Smooth muscle cell (in vitro differentiated cells): Measurements from ENCODE around the gene AMN. TPM values are rescaled to one million over a fixed set of nuclear protein-coding genes. Genes with fewer than 3 reads are reported as not detected.

Source experiments
- DNase-seq: peaks from one replicate; lab custom pipeline; 2025; ENCODE audit not compliant: unreplicated experiment; lab: John Stamatoyannopoulos, UW
- H2AFZ ChIP-seq: fragments of 200-600 bp; sonication (generic); 2 replicates; pipeline ENCODE4 v1.6.0; 2016; ENCODE audit warnings: antibody characterized with exemption, low read depth, mild to moderate bottlenecking
- H3F3A ChIP-seq: fragments of 200-600 bp; sonication (generic); 2 replicates; pipeline ENCODE4 v1.6.0; 2017; ENCODE audit warnings: antibody characterized with exemption, low read depth
- H3K27ac ChIP-seq: fragments of 200-600 bp; sonication (generic); 2 replicates; pipeline ENCODE4 v1.5.1; 2016; ENCODE audit warnings: low read depth, mild to moderate bottlenecking
- H3K27me3 ChIP-seq: fragments of 200-600 bp; sonication (generic); 2 replicates; pipeline ENCODE4 v1.6.1; 2016; ENCODE audit warnings: low read depth, mild to moderate bottlenecking
- H3K36me3 ChIP-seq: fragments of 200-600 bp; sonication (generic); 2 replicates; pipeline ENCODE4 v1.5.1; 2016; ENCODE audit warnings: low read depth
- H3K4me1 ChIP-seq: fragments of 200-600 bp; sonication (generic); 2 replicates; pipeline ENCODE4 v1.5.1; 2016; ENCODE audit warnings: low read depth
- H3K4me2 ChIP-seq: fragments of 200-600 bp; sonication (generic); 2 replicates; pipeline ENCODE4 v1.6.0; 2016; ENCODE audit warnings: mild to moderate bottlenecking
- H3K4me3 ChIP-seq: fragments of 200-600 bp; sonication (generic); 2 replicates; pipeline ENCODE4 v1.5.1; 2016; ENCODE audit warnings: mild to moderate bottlenecking
- H3K79me2 ChIP-seq: fragments of 200-600 bp; sonication (generic); 2 replicates; pipeline ENCODE4 v1.6.0; 2016; ENCODE audit warnings: low read depth, mild to moderate bottlenecking
- H3K9ac ChIP-seq: fragments of 200-600 bp; sonication (generic); 2 replicates; pipeline ENCODE4 v1.6.0; 2016; ENCODE audit warnings: low read depth
- H3K9me3 ChIP-seq: fragments of 200-600 bp; sonication (generic); replicated peaks from 2 replicates; pipeline ENCODE4 v1.5.1; 2016; ENCODE audit warnings: low read depth
- H4K20me1 ChIP-seq: fragments of 200-600 bp; sonication (generic); 2 replicates; pipeline ENCODE4 v1.6.0; 2016; ENCODE audit warnings: low read depth
- WGBS: methylation state at CpG from one replicate; pipeline ENCODE4 v1.1.7; 2016; ENCODE audit warnings: low lambda C conversion rate; 5-methylcytosine and 5-hydroxymethylcytosine counted together
- polyA plus RNA-seq: library from polyadenylated mRNA; unstranded; fragments of >200 nt; fragmentation: Nextera tagmentation; extraction: Ambion mirVana; gene quantifications from 2 replicates; pipeline ENCODE4 v1.2.1, GENCODE V29; 2016
- total RNA-seq: library from RNA; depleted of rRNA; stranded (reverse); fragments of >200 nt; gene quantifications from 2 replicates; pipeline ENCODE4 v1.2.3, GENCODE V29; 2014
- TF ChIP-seq, protein P1 (sequence below): fragments of 200-600 bp; sonication (generic); IDR thresholded peaks from 2 replicates; pipeline ENCODE4 v1.5.1; 2017; ENCODE audit warnings: borderline replicate concordance, mild to moderate bottlenecking, antibody characterized with exemption; ENCODE audit not compliant: insufficient read depth, poor library complexity, severe bottlenecking

AMN gene
- total and polyA plus RNA-seq, 2 experiments from 2014 or later, result 0.31 to 0.65 TPM

- no peak for DNase-seq
- no peak overlapping the region for H3K9ac ChIP-seq
- no peaks in the 10 kb centered on the region for H3K9me3 ChIP-seq
- no peaks in the 10 kb centered on the region for H3F3A ChIP-seq
- H3K4me2 ChIP-seq, result no peak overlapping the region
- peaks cover 10% of the 10 kb centered on the region for H4K20me1 ChIP-seq
- TF ChIP-seq, protein P1, sequence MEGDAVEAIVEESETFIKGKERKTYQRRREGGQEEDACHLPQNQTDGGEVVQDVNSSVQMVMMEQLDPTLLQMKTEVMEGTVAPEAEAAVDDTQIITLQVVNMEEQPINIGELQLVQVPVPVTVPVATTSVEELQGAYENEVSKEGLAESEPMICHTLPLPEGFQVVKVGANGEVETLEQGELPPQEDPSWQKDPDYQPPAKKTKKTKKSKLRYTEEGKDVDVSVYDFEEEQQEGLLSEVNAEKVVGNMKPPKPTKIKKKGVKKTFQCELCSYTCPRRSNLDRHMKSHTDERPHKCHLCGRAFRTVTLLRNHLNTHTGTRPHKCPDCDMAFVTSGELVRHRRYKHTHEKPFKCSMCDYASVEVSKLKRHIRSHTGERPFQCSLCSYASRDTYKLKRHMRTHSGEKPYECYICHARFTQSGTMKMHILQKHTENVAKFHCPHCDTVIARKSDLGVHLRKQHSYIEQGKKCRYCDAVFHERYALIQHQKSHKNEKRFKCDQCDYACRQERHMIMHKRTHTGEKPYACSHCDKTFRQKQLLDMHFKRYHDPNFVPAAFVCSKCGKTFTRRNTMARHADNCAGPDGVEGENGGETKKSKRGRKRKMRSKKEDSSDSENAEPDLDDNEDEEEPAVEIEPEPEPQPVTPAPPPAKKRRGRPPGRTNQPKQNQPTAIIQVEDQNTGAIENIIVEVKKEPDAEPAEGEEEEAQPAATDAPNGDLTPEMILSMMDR, result no peak
- H3K4me1 ChIP-seq, result no peaks in the 10 kb centered on the region
- no peak overlapping the region for H3K4me3 ChIP-seq
- no peak overlapping the region for H2AFZ ChIP-seq
- H3K79me2 ChIP-seq, result no peaks in the 10 kb centered on the region
- H3K27ac ChIP-seq, result no peak overlapping the region
- peaks cover 28% of the 10 kb centered on the region for H3K36me3 ChIP-seq
- WGBS, result 95% methylated on average over 25 of the region's 25 CpGs
- no peaks in the 10 kb centered on the region for H3K27me3 ChIP-seq
Measured at GRCh38 chr14:102971836-102972606, 49.6 kb downstream of the AMN start.

GRCh38 chr14:102973706-102974285 lies 51.3 kb downstream of the AMN start:
- no peak overlapping the region for H2AFZ ChIP-seq
- no peaks in the 10 kb centered on the region for H3K27me3 ChIP-seq
- no peak overlapping the region for H3K27ac ChIP-seq
- H3K4me3 ChIP-seq, result no peak overlapping the region
- no peak for DNase-seq
- no peak overlapping the region for H3K4me2 ChIP-seq
- H3K4me1 ChIP-seq, result no peaks in the 10 kb centered on the region
- peaks cover 24% of the 10 kb centered on the region for H3K36me3 ChIP-seq
- 94% methylated on average over 21 of the region's 22 CpGs for WGBS
- no peaks in the 10 kb centered on the region for H3F3A ChIP-seq
- no peaks in the 10 kb centered on the region for H3K9me3 ChIP-seq
- peaks cover 16% of the 10 kb centered on the region for H4K20me1 ChIP-seq
- TF ChIP-seq, protein P1, result no peak
- H3K79me2 ChIP-seq, result no peaks in the 10 kb centered on the region
- H3K9ac ChIP-seq, result no peak overlapping the region

DNA sequence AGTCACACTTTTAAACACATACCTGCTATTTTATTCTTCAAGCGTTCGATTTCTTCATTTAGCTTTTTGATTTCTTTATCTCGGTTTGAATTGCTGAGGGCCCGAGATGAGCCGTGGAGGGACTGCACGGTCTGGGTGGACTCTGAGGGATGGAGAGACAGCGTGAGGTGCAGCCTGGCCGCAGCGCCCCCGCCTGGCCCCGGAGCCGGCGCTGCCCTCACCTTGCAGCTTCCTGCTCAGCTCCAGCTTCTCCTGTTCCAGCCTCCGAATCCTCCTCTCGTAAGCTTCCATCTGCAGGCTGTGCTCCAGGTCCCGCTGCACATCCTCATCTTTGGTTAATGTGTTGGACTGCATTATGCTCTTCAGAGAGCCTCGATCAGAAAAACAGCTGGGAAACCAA lies 53.2 kb downstream of the AMN start:
- Histone ChIP-seq H3K4me1 (no peaks in the 10 kb centered on the region), H3K9ac (no peak overlapping the region), H3K36me3 (peaks cover 16% of the 10 kb centered on the region), H3F3A (no peaks in the 10 kb centered on the region), H3K27me3 (no peaks in the 10 kb centered on the region), H3K4me3 (no peak overlapping the region), H3K9me3 (no peaks in the 10 kb centered on the region), H4K20me1 (peaks cover 12% of the 10 kb centered on the region), H3K79me2 (peaks cover 5% of the 10 kb centered on the region), H3K27ac (no peak overlapping the region), H3K4me2 (no peak overlapping the region), H2AFZ (no peak overlapping the region)
- 94% methylated on average over 17 of the region's 17 CpGs for WGBS
- no peak for DNase-seq
- TF ChIP-seq, protein P1, result no peak
